ENCODE measurements around the gene CTSD. TPM values are rescaled to one million over a fixed set of nuclear protein-coding genes. Genes with fewer than 3 reads are reported as not detected.

Gene CTSD
- total and polyA plus RNA-seq, 2 of the 8 experiments (the other 6 are each of a cell fraction or from before 2014, with no cell fraction given) = 169 to 173 TPM

- Histone ChIP-seq H4K8ac (ENCODE audit: extremely low read depth, insufficient read depth, low read length) (no peak overlapping the region), H3K27me3 (replicated peaks in 1 of 4; ENCODE audit: control insufficient read depth in 3 of 4, extremely low read depth in 1 of 4, insufficient read depth in 3 of 4, low read length in 3 of 4) (no peaks in the 10 kb centered on the region; a peak in 1 of 7 replicates), H4K5ac (ENCODE audit: insufficient read length, low read depth, low read length) (no peak overlapping the region), H3K79me1 (ENCODE audit: low read depth, low read length) (no peaks in the 10 kb centered on the region), H3K14ac (ENCODE audit: insufficient read length) (no peak overlapping the region), H2BK20ac (ENCODE audit: low read length) (no peak overlapping the region), H3K79me2 (ENCODE audit: control insufficient read depth in 1 of 2, insufficient read depth in 2 of 2, low read length in 2 of 2) (no peaks in the 10 kb centered on the region), H4K91ac (replicated peaks; ENCODE audit: insufficient read length, low read length) (no peak overlapping the region), H3K27ac (ENCODE audit: low read depth, low read length) (no peak overlapping the region), H3K56ac (replicated peaks; ENCODE audit: insufficient read length, low read depth, low read length) (no peak overlapping the region), H2AFZ (ENCODE audit: low read length) (no peak overlapping the region), H3K4me1 (replicated peaks in 1 of 4; ENCODE audit: control insufficient read depth in 3 of 4, insufficient read depth in 4 of 4, low read length in 3 of 4) (no peaks in the 10 kb centered on the region), H3K18ac (ENCODE audit: extremely low read depth, low read length) (no peak overlapping the region), H3K36me3 (ENCODE audit: control insufficient read depth in 2 of 4, insufficient read depth in 4 of 4, low read length in 3 of 4) (no peaks in the 10 kb centered on the region), H3K9me3 (ENCODE audit: insufficient read depth in 2 of 2, low read depth in 1 of 2, low read length in 1 of 2) (no peaks in the 10 kb centered on the region), H3K4me2 (ENCODE audit: insufficient read depth in 1 of 2, low read depth in 2 of 2, low read length in 2 of 2) (no peak overlapping the region), H3K23ac (ENCODE audit: insufficient read length) (no peak overlapping the region), H2BK120ac (replicated peaks; ENCODE audit: low read depth, low read length) (no peak overlapping the region), H2BK12ac (ENCODE audit: low read depth, low read length) (no peak overlapping the region), H4K20me1 (replicated peaks in 1 of 2; ENCODE audit: control insufficient read depth in 1 of 2, insufficient read depth in 2 of 2, low read length in 2 of 2) (peaks cover 0 to 1% of the 10 kb centered on the region in 2 experiments), H2AK5ac (ENCODE audit: low read depth, low read length) (no peak overlapping the region), H2BK15ac (ENCODE audit: low read length) (no peak overlapping the region), H3K23me2 (ENCODE audit: low read depth, low read length) (no peaks in the 10 kb centered on the region), H3K4me3 (ENCODE audit: extremely low read depth in 1 of 4, insufficient read depth in 2 of 4, low read depth in 3 of 4, low read length in 4 of 4) (no peak overlapping the region), H3K9ac (replicated peaks in 1 of 4; ENCODE audit: extremely low read depth in 1 of 4, low read depth in 3 of 4, low read length in 3 of 4) (no peak overlapping the region), H3K4ac (replicated peaks; ENCODE audit: insufficient read length, low read depth, low read length) (no peak overlapping the region), H2BK5ac (ENCODE audit: low read depth, low read length) (no peak overlapping the region)
- FAIRE-seq (no peak), DNase-seq (ENCODE audit: low read depth in 1 of 2, low spot score in 2 of 2) (no peak)
- 89% methylated on average over 8 of the region's 8 CpGs; no CpG with 5 or more reads in 1 of the 2 experiments for WGBS, 2 experiments (ENCODE audit: extremely low coverage in 1 of 2, insufficient coverage in 1 of 2, insufficient read length in 1 of 2, insufficient replicate concordance in 2 of 2, low coverage in 1 of 2, low lambda C conversion rate in 2 of 2, missing lambda C conversion rate in 1 of 2)
- ChIA-PET CTCF (ENCODE audit: partially characterized antibody) (interaction anchor here (0.9 kb wide), 1 partner anchor 113 kb away, joined by 3 read pairs; no protein-coding TSS in a partner anchor), POLR2A (ENCODE audit: partially characterized antibody) (no interaction called here)
- TF ChIP-seq CTCF (IDR thresholded peaks at IDR 0.05; ENCODE audit: control extremely low read depth in 1 of 3, insufficient read depth in 1 of 3, low read depth in 1 of 3, low read length in 3 of 3) (no peak), SAP30 (IDR thresholded peaks at IDR 0.05; ENCODE audit: insufficient read depth, insufficient replicate concordance, low read length) (no peak), JUN (IDR thresholded peaks at IDR 0.05; ENCODE audit: low read depth, low read length) (no peak), CTBP2 (IDR thresholded peaks at IDR 0.05; ENCODE audit: borderline replicate concordance, insufficient read depth, insufficient read length, low read length) (no peak), RBBP5 (IDR thresholded peaks at IDR 0.05; ENCODE audit: borderline replicate concordance, low read depth, low read length) (no peak), RFX5 (IDR thresholded peaks at IDR 0.05; ENCODE audit: borderline replicate concordance, low read depth, low read length) (no peak), SP4 (IDR thresholded peaks at IDR 0.05; ENCODE audit: low read length) (no peak), GABPA (IDR thresholded peaks at IDR 0.05; ENCODE audit: borderline replicate concordance, insufficient read depth, low read length) (no peak), E2F6 (IDR thresholded peaks at IDR 0.05) (no peak), CEBPB (IDR thresholded peaks at IDR 0.05; ENCODE audit: low read depth, low read length) (no peak), CBX8 (IDR thresholded peaks at IDR 0.05; ENCODE audit: borderline replicate concordance, low read depth, low read length) (no peak)
Measured at GRCh38 chr11:1719781-1720180, 43.9 kb downstream of the CTSD start.
